ENCODE measurements around the gene COL4A6. TPM values are rescaled to one million over a fixed set of nuclear protein-coding genes. Genes with fewer than 3 reads are reported as not detected.

COL4A6 gene
- total and polyA plus RNA-seq, 2 of the 4 experiments (the other 2 are of a cell fraction) = 0.36 to 0.74 TPM

GRCh38 chrX:108162265-108162664, 276.0 kb downstream of the COL4A6 start:
- CTCF ChIA-PET = no interaction called here
- Histone ChIP-seq H2AFZ (replicated peaks; ENCODE audit: low read length, poor library complexity) (no peak overlapping the region), H3K27me3 (ENCODE audit: control insufficient read depth, insufficient read depth, low read length) (peaks cover 9% of the 10 kb centered on the region; the same call in 1 of the 2 replicates), H3K36me3 (ENCODE audit: control insufficient read depth, insufficient read depth, low read length) (no peaks in the 10 kb centered on the region), H3K9me3 (ENCODE audit: control insufficient read depth, insufficient read depth, low read length) (no peaks in the 10 kb centered on the region), H3K56ac (ENCODE audit: extremely low read depth, insufficient read depth, low read length) (no peak overlapping the region), H3K4me1 (ENCODE audit: control insufficient read depth, insufficient read depth, low read length) (no peaks in the 10 kb centered on the region; the same call in 1 of the 2 replicates), H3K9ac (ENCODE audit: low read depth, low read length) (no peak overlapping the region), H3K18ac (ENCODE audit: low read depth, low read length) (no peak overlapping the region), H2AK5ac (ENCODE audit: low read depth, low read length) (no peak overlapping the region), H4K5ac (ENCODE audit: low read depth, low read length) (no peak overlapping the region), H3K23ac (ENCODE audit: low read depth, low read length) (no peak overlapping the region), H3K4me3 (ENCODE audit: insufficient read depth, low read depth, low read length) (no peak overlapping the region), H3K27ac (ENCODE audit: insufficient read depth, low read length) (no peak overlapping the region), H3K4ac (ENCODE audit: low read depth, low read length) (no peak overlapping the region), H3K79me1 (ENCODE audit: low read depth in 1 of 2, low read length in 2 of 2) (no peaks in the 10 kb centered on the region), H2AK9ac (replicated peaks; ENCODE audit: low read depth, low read length, poor library complexity) (no peak overlapping the region), H3K4me2 (ENCODE audit: low read depth, low read length) (no peak overlapping the region), H3K9me1 (ENCODE audit: insufficient read depth, low read length) (no peaks in the 10 kb centered on the region), H2BK5ac (ENCODE audit: low read depth, low read length, poor library complexity, severe bottlenecking) (no peak overlapping the region), H2BK20ac (ENCODE audit: low read depth, low read length) (no peak overlapping the region), H4K20me1 (ENCODE audit: insufficient read depth, low read length) (no peaks in the 10 kb centered on the region), H4K91ac (ENCODE audit: insufficient read depth, low read depth, low read length) (no peak overlapping the region), H3K14ac (replicated peaks; ENCODE audit: low read depth, low read length) (no peak overlapping the region), H4K8ac (ENCODE audit: low read depth in 2 of 2, low read length in 2 of 2) (no peak overlapping the region), H2BK15ac (ENCODE audit: low read depth, low read length) (no peak overlapping the region), H2BK120ac (ENCODE audit: low read depth, low read length) (no peak overlapping the region)
- intact Hi-C loops (cut with micrococcal nuclease) (loop anchor here (10.0 kb wide), 1 partner anchor 143 kb away; no protein-coding TSS in a partner anchor), in situ Hi-C loops (cut with MboI; ENCODE audit: low sequenced_read_pairs) (no loop called here), dilution Hi-C loops (cut with HindIII; ENCODE audit: low sequenced_read_pairs, unreplicated experiment) (no loop called here)
- ATAC-seq (ENCODE audit: low read depth) (no peak), DNase-seq (no peak)
- BruUV-seq (replicated peaks) = no TSS peak
- POLR2A ChIA-PET (ENCODE audit: unreplicated experiment) = no interaction called here
- no CpG with 5 or more reads among the region's 4 CpGs for WGBS, 2 experiments (ENCODE audit: extremely low coverage in 2 of 2, insufficient read length in 1 of 2)
- no peak for TF ChIP-seq RFX5 (IDR thresholded peaks at IDR 0.05; ENCODE audit: low read depth, low read length)
- TF ChIP-seq USF2 (IDR thresholded peaks at IDR 0.05; ENCODE audit: low read depth, low read length) = no peak
- TF ChIP-seq NFE2L2 (IDR thresholded peaks at IDR 0.05; ENCODE audit: low read depth, low read length) = no peak
- TF ChIP-seq CHD1 (IDR thresholded peaks at IDR 0.05; ENCODE audit: low read depth, low read length) = no peak
- no peak for TF ChIP-seq MXI1 (IDR thresholded peaks at IDR 0.05; ENCODE audit: borderline replicate concordance, low read depth, low read length)
- no peak for TF ChIP-seq RCOR1 (IDR thresholded peaks at IDR 0.05; ENCODE audit: insufficient replicate concordance, low read length)
- no peak for TF ChIP-seq MAZ (IDR thresholded peaks at IDR 0.05; ENCODE audit: borderline replicate concordance, low read depth, low read length)
- TF ChIP-seq, protein P1, sequence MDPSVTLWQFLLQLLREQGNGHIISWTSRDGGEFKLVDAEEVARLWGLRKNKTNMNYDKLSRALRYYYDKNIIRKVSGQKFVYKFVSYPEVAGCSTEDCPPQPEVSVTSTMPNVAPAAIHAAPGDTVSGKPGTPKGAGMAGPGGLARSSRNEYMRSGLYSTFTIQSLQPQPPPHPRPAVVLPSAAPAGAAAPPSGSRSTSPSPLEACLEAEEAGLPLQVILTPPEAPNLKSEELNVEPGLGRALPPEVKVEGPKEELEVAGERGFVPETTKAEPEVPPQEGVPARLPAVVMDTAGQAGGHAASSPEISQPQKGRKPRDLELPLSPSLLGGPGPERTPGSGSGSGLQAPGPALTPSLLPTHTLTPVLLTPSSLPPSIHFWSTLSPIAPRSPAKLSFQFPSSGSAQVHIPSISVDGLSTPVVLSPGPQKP (IDR thresholded peaks at IDR 0.05; ENCODE audit: borderline replicate concordance, low read depth, low read length) = no peak
- no peak for TF ChIP-seq CEBPB (IDR thresholded peaks at IDR 0.05; ENCODE audit: low read depth, low read length)
- no peak for TF ChIP-seq SMC3 (IDR thresholded peaks at IDR 0.05; ENCODE audit: low read depth, low read length)
- TF ChIP-seq BHLHE40 (IDR thresholded peaks at IDR 0.05; ENCODE audit: low read depth, low read length) = no peak
